Right renal cortex interstitium (tissue), 3 donors: Measurements from ENCODE around the gene DNAJC25. TPM values are rescaled to one million over a fixed set of nuclear protein-coding genes. Genes with fewer than 3 reads are reported as not detected.
A peak's percentile ranks its signal among the peaks of the same experiment; 100 is the strongest.
"Not testable (repeated sequence)": the region's sequence is repeated elsewhere in the genome, so short reads cannot be mapped to it uniquely, and the experiment has no call there.

ENCODE experiments used
- DNase-seq, 3 donors: peaks; one replicate each; pipeline ENCODE4 v3.0.0-alpha.2; 2013; ENCODE audit warnings: low read depth in 3 of 3, low spot score in 2 of 3
- polyA plus RNA-seq, 3 donors: library from polyadenylated mRNA; unstranded; fragments of 120-200 nt; gene quantifications; one replicate each; pipeline ENCODE4 v1.2.1, GENCODE V29; 2013; ENCODE audit not compliant: insufficient read length in 3 of 3

The DNAJC25 gene
- polyA plus RNA-seq, 3 donors = 14.1 to 15.3 (median 15.1) TPM

- no peak for DNase-seq
Measured at GRCh38 chr9:111663301-111663823, 32.2 kb downstream of the DNAJC25 start.

GRCh38 chr9:111668026-111668573, 37.0 kb downstream of the DNAJC25 start:
- no peak for DNase-seq

- not testable (repeated sequence) for DNase-seq
Measured at GRCh38 chr9:111668601-111669000, 37.5 kb downstream of the DNAJC25 start.

- DNase-seq = no peak
Measured at GRCh38 chr9:111674319-111674718, 43.2 kb downstream of the DNAJC25 start.

- DNase-seq = no peak
Measured at GRCh38 chr9:111676116-111676515, 45.0 kb downstream of the DNAJC25 start.

GRCh38 chr9:111678293-111678692, 47.2 kb downstream of the DNAJC25 start:
- no peak for DNase-seq

GRCh38 chr9:111679199-111679598, 48.1 kb downstream of the DNAJC25 start:
- DNase-seq = no peak

- DNase-seq = no peak
Measured at GRCh38 chr9:111683392-111683791, 52.3 kb downstream of the DNAJC25 start.

GRCh38 chr9:111691672-111692329, 60.7 kb downstream of the DNAJC25 start:
- DNase-seq = peak in 1 of 3 donors; percentile 23

GRCh38 chr9:111696796-111697195, 65.7 kb downstream of the DNAJC25 start:
- no peak for DNase-seq

- DNase-seq = no peak
Measured at GRCh38 chr9:111700776-111701175, 69.6 kb downstream of the DNAJC25 start.

Other genes starting within 250 kb of the DNAJC25 start
- 10 to 100 TPM; 78.6 to 82.9 (median 79.0) TPM for gene ECPAS, start 147.0 kb upstream of the DNAJC25 start, polyA plus RNA-seq
- gene ZNF483, start 106.2 kb upstream of the DNAJC25 start, polyA plus RNA-seq = 1 to 10 TPM; 2.2 to 2.7 (median 2.3) TPM
- gene PTGR1, start 31.7 kb upstream of the DNAJC25 start, polyA plus RNA-seq = 100 to 1,000 TPM; 199 to 397 (median 309) TPM
- 10 to 100 TPM; 55.0 to 69.7 (median 61.0) TPM for gene GNG10, start 30.3 kb downstream of the DNAJC25 start, polyA plus RNA-seq
- gene SHOC1, start 163.6 kb downstream of the DNAJC25 start, polyA plus RNA-seq = under 1 TPM; 0.75 to 0.87 (median 0.85) TPM